Stimulated activated naive B cell treated with anti-CD40 and anti-IgM and Interleukin-4, amounts not matched to agents 10 μg/mL and 1 μg/mL and 100 μg/mL, for 72 hours (primary cell): ENCODE results near the gene GPR132.

Experiments
- ATAC-seq, 2 donors: fragments of 150-1000 bp; cut with Tn5 transposase; replicated peaks; 2 replicates each; pipeline ENCODE4 v1.10.0; 2021; ENCODE audit warnings: moderate library complexity in 1 of 2
- DNase-seq: peaks from one replicate; pipeline ENCODE4 v3.0.0; 2021
- H3K27ac Mint-ChIP-seq: one replicate; pipeline ENCODE4 v1.8.0; 2022; ENCODE audit warnings: mild to moderate bottlenecking, mixed read lengths
- H3K27me3 Mint-ChIP-seq, 2 donors: one replicate each; pipeline ENCODE4 v1.8.0; 2022; ENCODE audit warnings: mixed read lengths in 2 of 2
- H3K36me3 Mint-ChIP-seq, 2 donors: one replicate each; pipeline ENCODE4 v1.8.0; 2022; ENCODE audit warnings: mixed read lengths in 2 of 2, mild to moderate bottlenecking in 1 of 2
- H3K4me1 Mint-ChIP-seq, 2 donors: one replicate each; pipeline ENCODE4 v1.8.0; 2022; ENCODE audit warnings: mixed read lengths in 2 of 2, mild to moderate bottlenecking in 1 of 2
- H3K4me3 Mint-ChIP-seq, 2 donors: one replicate each; pipeline ENCODE4 v1.8.0; 2022; ENCODE audit warnings: mild to moderate bottlenecking in 2 of 2, mixed read lengths in 2 of 2, moderate library complexity in 1 of 2
- H3K9me3 Mint-ChIP-seq, 2 donors: one replicate each; pipeline ENCODE4 v1.8.0; 2022; ENCODE audit warnings: mixed read lengths in 2 of 2, mild to moderate bottlenecking in 1 of 2

GPR132 gene

DNA sequence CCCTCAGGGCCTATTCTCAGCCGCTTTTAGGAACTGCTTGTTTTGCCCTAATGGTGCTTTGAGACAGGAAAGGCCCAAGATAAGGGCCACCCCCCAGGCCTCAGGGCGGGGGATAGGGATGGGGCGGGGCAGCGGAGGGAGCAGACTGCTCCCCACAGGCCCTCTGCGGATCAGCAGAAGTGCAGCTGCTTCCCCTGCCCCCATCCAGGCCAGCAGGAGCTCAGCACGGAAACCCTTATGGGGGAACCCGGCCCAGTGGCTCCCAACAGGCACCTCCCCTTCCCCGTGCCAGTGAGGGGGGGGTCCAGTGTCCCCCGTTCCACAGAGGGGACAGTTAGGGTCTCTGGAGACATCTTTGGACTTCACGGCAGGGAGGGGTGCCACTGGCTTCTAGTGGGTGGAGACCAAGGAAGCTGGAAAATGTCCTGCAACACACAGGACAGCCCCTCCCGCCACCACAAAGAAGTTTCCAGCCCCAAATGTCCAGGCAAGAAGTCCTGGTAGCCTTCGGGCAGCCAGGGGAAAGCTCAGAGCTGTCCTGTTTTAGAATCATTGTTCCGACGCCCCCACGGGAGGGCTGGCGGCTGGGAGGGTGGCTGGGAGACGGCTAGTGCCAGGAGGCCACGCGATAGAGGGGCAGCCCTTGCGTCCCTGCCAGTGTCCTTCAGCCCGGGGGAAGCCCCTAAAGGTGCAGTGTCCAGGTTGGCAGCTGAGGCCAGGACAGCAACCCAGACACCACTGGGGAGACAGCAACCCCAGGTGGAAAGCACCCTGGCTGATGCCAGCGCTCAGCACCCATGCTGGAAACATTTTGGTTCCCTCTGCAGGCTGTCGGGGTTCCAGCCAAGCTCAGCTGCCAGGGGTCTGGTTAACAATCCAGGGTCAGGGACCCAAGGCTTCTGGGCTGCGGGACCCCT lies 10.4 kb upstream of the GPR132 start:
- peak; percentile 78 to 84 for ATAC-seq
- peak overlapping the region; percentile 39 to 56 for H3K4me3 Mint-ChIP-seq
- H3K27me3 Mint-ChIP-seq, result no peaks in the 10 kb centered on the region
- H3K27ac Mint-ChIP-seq, result peak overlapping the region; percentile 87
- H3K36me3 Mint-ChIP-seq, result no peaks in the 10 kb centered on the region
- peak; percentile 70 for DNase-seq
- H3K4me1 Mint-ChIP-seq, result peaks cover 39 to 57% of the 10 kb centered on the region in 2 donors
- H3K9me3 Mint-ChIP-seq, result no peaks in the 10 kb centered on the region

DNA sequence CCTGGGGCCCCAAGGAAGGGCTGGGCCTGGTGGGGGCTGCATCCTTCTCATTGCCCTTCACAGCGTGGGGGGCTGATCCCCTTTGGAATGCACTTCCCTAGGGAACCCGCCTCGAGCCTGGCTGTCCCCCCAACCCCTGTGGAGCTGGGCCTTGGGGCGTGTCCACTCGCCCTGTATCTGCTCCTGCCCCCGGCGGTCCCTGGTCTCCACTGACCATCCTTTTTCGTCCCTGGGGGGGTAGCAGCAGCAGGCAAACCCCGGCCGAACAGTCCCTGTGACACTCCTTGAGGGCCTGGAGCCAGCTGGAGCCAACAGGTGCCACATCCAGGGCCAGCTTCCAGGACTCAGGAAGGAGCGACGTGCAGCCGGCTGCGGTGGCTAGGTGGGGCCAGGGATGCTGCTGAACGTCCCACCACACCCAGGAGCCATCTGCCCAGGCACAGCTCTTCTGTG lies 9.4 kb upstream of the GPR132 start:
- ATAC-seq (no peak), DNase-seq (no peak)
- H3K27ac Mint-ChIP-seq, result peak overlapping the region; percentile 14
- H3K4me3 Mint-ChIP-seq, result no peak overlapping the region
- peaks cover 49 to 67% of the 10 kb centered on the region in 2 donors for H3K4me1 Mint-ChIP-seq
- H3K27me3 Mint-ChIP-seq, result no peaks in the 10 kb centered on the region
- H3K36me3 Mint-ChIP-seq, result peaks cover 0 to 2% of the 10 kb centered on the region in 2 donors
- no peaks in the 10 kb centered on the region for H3K9me3 Mint-ChIP-seq

DNA sequence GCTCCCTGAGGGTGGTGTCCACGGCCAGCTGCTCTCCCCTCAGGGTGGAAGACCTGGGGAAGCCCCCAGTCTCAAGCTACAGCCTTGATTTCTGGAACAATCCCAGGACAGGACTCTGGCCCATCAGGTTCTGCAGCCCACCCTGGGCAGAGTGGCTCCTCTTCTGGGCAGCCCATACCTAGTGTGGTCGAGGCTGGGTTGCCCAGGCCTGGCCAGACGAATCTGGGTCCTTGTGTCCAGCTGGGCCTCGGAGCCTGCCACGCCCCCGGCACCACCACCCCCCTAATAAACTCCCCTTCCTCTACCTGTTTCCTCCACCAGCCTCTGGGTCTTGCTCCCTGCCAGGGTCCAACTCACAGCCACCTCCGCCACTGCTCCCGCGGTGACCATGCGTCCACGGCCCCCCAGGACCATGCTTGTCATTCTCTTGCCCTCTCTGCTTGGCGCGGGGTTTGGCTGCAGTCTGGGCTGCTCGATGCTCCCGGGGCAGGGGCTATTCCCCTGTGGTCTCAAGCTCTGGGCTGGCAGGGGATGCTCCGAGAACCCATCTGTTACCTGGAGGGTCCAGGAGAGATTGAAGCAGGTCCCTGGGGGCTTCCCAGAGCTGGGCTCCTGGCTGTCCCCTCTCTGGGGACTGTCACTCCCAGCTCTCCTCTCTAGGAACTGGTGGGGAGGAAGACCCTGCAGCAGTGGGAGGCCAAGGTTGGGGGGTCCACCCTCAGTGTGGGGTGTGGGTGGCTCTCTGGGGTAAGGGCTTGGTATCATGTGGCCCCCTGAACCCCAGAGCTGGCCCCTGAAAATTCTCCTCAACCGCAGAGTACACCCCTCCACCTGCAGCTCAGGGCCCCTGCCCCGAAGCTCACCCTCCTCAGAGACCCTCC lies 8.7 kb upstream of the GPR132 start:
- ATAC-seq (no peak), DNase-seq (no peak)
- Mint-ChIP-seq H3K27me3 (no peaks in the 10 kb centered on the region), H3K9me3 (peaks cover 0 to under 1% of the 10 kb centered on the region in 2 donors), H3K36me3 (peaks cover under 1 to 5% of the 10 kb centered on the region in 2 donors), H3K4me1 (peaks cover 52 to 74% of the 10 kb centered on the region in 2 donors), H3K4me3 (no peak overlapping the region), H3K27ac (peak overlapping the region; percentile 74)

DNA sequence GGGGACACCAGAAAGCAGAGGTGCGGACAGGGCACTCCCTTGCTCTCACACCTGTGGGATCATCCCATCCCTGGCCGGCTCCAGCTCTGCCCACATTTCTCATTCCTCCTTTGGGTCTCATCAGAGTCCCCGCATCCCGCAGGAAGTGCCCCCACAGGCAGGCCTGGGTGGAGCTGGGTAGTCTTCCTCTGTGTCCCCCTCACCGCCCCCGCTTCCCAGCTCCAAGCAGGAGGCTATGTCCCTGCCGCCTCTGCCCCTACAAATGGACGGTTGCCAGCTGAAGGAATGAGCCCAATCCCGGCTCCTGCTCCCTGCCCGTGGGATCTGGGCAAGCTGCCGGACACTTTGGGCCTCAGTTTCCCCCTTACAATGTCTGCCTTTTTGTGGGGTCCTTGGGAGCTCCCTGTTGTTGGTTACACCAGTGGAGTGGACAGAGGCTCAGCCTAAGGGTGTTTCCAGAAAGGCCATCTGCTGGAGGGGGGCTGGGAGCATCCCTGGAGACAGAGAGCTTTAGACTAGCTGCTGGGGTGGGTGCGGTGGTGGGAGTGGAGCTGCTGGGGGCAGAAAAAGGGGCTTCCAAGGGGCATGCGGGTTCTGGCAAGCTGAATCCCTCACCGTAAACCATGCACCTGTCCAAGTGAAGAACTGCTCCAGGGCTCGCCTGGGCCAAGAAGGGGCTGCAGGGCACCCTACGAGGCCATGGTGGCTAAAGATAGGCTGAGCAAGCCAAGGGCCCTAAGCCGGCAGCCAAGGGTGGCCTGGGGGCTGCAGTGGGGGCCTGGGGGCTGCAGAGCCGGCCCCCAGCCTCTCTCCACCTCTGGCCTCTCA lies 7.9 kb upstream of the GPR132 start:
- Mint-ChIP-seq H3K36me3 (peaks cover 2 to 7% of the 10 kb centered on the region in 2 donors), H3K27ac (peak overlapping the region; percentile 51), H3K4me1 (peaks cover 55 to 82% of the 10 kb centered on the region in 2 donors), H3K27me3 (no peaks in the 10 kb centered on the region), H3K9me3 (peaks cover 0 to 2% of the 10 kb centered on the region in 2 donors), H3K4me3 (no peak overlapping the region)
- DNase-seq (no peak), ATAC-seq (no peak)

DNA sequence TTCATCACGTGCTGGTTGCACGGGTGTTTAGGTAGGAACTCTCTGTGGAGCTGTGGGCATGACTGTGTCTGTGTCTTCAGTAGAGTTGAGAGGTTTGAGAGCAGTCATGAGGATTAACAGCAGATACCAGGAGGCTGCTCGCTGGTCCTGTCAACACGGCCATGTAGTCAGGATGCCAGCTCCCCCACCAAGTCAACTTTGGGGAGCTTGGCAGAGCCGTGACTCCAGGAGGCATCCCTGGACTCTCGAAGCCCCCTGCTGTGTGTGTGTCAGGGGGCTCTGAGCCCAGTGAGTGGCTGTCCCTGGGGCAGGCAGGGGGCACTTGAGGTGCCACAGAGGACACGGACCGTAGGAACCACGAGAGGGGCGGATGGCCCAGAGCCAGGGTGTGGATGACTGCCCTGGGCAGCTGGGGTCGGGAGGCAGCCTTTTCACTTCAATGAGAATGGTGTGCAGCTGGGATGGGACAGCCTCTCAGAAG lies 7.2 kb upstream of the GPR132 start:
- H3K9me3 Mint-ChIP-seq, result peaks cover 0 to 2% of the 10 kb centered on the region in 2 donors
- no peak for ATAC-seq
- no peak for DNase-seq
- peaks cover 57 to 87% of the 10 kb centered on the region in 2 donors for H3K4me1 Mint-ChIP-seq
- H3K4me3 Mint-ChIP-seq, result no peak overlapping the region
- peak overlapping the region; percentile 51 for H3K27ac Mint-ChIP-seq
- H3K27me3 Mint-ChIP-seq, result no peaks in the 10 kb centered on the region
- H3K36me3 Mint-ChIP-seq, result peaks cover 2 to 7% of the 10 kb centered on the region in 2 donors

DNA sequence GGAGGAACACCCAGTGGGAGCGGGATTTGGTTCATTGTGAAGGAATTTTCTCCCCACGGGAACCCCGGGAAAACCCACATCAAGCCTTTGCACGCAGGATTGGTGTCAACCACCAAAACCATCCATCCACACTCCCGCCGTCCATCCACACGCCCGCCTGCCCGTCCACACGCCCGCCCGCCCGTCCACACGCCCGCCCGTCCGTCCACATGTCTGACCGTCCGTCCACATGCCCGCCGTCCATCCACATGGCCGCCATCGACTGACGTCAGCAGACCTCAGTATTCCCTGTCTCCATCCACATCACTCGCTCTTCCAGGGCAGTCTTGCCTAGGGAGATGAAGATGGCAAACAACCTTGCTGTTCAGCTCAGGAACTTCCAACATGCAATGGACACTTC lies 6.7 kb upstream of the GPR132 start:
- no peaks in the 10 kb centered on the region for H3K27me3 Mint-ChIP-seq
- no peak overlapping the region for H3K4me3 Mint-ChIP-seq

DNA sequence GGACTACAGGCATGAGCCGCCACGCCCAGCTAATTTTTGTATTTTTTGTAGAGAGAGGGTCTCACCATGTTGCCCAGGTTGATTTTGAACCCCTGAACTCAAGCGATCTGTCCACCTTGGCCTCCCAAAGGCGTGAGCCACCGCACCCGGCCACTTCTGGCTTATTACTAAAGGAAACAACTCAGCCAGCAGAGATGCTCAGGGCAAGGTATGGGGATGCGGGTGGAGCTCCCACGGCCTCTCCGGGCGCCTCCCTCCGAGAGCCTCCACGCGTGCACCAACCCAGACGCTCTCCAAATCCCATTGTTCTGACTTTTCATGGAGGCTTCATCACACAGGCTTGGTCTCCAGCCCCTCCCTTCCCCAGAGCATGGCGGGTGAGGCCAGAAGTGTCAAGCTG lies 6.1 kb upstream of the GPR132 start:
- Mint-ChIP-seq H3K4me1 (peaks cover 60 to 87% of the 10 kb centered on the region in 2 donors), H3K36me3 (peaks cover 2 to 7% of the 10 kb centered on the region in 2 donors), H3K27ac (peak overlapping the region; percentile 87), H3K4me3 (peak overlapping the region in 1 of 2 donors; percentile 50), H3K9me3 (peaks cover 0 to 2% of the 10 kb centered on the region in 2 donors), H3K27me3 (no peaks in the 10 kb centered on the region)
- DNase-seq (no peak), ATAC-seq (no peak)

More for the DNA sequence above, 6.7 kb upstream of the GPR132 start:
- DNase-seq (no peak), ATAC-seq (no peak)
- H3K36me3 Mint-ChIP-seq, result peaks cover 2 to 7% of the 10 kb centered on the region in 2 donors
- H3K27ac Mint-ChIP-seq, result peak overlapping the region; percentile 51
- peaks cover 58 to 87% of the 10 kb centered on the region in 2 donors for H3K4me1 Mint-ChIP-seq
- peaks cover 0 to 2% of the 10 kb centered on the region in 2 donors for H3K9me3 Mint-ChIP-seq

DNA sequence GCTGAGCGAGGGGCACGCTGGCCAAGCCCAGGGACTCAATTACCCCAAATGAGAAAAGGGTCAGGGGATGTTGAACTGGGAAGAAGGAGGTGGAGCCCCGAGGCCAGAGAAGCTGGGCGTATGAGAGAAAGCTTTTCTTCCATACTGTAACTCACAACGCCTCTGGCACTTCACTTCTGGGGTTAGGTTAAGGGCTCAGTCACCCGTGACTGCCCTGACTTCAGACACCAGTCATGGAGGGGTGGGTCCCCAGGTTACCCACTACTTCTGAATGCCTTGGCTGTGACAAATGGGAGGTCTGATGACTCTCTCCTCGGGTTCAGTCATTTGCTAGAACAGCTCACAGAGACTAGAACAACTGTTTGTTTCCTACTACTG lies 5.5 kb upstream of the GPR132 start:
- peak; percentile 72 for DNase-seq
- peaks cover 0 to 2% of the 10 kb centered on the region in 2 donors for H3K9me3 Mint-ChIP-seq
- H3K36me3 Mint-ChIP-seq, result peaks cover 2 to 7% of the 10 kb centered on the region in 2 donors
- H3K27ac Mint-ChIP-seq, result peak overlapping the region; percentile 99
- H3K4me1 Mint-ChIP-seq, result peaks cover 61 to 87% of the 10 kb centered on the region in 2 donors
- H3K4me3 Mint-ChIP-seq, result peak overlapping the region; percentile 61 to 74
- H3K27me3 Mint-ChIP-seq, result no peaks in the 10 kb centered on the region
- peak; percentile 55 to 61 for ATAC-seq

DNA sequence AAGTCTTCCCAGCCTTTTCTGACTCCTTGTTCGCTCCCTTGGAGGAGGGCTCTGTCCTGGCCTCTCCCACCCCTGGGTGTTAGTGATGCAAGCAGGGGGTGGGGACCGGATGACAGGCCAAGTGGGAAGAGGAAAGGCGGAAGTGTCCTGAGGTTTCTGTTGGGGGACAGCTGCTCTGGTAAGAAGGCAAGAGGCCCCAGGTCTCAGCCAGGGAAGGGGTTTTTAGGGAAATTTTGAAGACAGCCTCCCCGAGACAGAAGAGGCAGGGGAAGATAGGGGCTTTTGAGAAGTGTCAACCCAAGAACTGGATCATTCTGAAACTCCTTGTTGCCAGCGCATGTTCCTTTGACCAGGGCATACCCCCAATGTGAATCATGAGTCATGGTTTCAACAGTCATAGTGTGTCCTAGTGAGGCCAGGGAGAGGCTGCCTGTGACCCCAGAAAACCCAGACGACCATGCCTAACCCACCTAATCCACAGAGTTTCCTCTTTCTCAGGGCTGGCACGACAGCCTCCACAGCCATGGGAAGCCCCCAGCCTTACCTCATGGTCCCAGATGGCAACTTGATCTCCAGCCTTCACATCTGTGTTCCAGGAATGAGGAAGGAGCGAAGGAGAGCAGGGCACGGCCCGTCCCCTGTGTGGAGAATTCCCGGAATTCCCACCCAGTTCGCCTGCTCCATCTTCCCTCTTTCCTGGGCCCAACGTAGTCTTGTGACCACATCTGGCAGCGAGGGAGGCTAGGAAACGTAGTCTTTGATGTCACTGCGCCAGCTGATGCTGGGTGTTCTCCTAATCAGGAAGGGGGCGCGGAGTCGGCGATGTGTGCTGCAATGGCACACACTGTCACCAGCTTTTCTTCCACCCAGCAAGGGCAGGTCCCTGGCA lies 4.9 kb upstream of the GPR132 start:
- Mint-ChIP-seq H3K27ac (peak overlapping the region; percentile 99), H3K36me3 (peaks cover 3 to 10% of the 10 kb centered on the region in 2 donors), H3K4me3 (peak overlapping the region; percentile 61 to 74), H3K4me1 (peaks cover 57 to 87% of the 10 kb centered on the region in 2 donors), H3K9me3 (peaks cover 0 to 2% of the 10 kb centered on the region in 2 donors), H3K27me3 (no peaks in the 10 kb centered on the region)
- DNase-seq, result peak; percentile 87
- peak; percentile 69 to 73 for ATAC-seq

DNA sequence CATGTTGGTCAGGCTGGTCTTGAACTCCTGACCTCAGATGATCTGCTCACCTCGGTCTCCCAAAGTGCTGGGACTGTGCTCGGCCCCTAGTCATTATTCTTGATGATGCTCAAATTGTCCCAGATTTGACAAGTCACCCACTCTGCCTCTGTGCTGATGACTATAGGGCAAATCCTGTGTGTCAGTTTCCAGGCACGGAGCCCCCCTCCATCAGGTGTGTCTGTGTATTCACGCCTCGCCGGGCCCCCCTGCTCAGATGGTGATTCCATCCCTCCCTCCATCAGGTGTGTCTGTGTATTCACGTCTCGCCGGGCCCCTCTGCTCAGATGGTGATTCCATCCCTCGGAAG lies 4.3 kb upstream of the GPR132 start:
- H3K27me3 Mint-ChIP-seq, result no peaks in the 10 kb centered on the region
- peak overlapping the region; percentile 99 for H3K27ac Mint-ChIP-seq
- peaks cover 8 to 16% of the 10 kb centered on the region in 2 donors for H3K36me3 Mint-ChIP-seq
- H3K9me3 Mint-ChIP-seq, result peaks cover 0 to 3% of the 10 kb centered on the region in 2 donors
- H3K4me3 Mint-ChIP-seq, result peak overlapping the region; percentile 17 to 61
- ATAC-seq (no peak), DNase-seq (no peak)
- H3K4me1 Mint-ChIP-seq, result peaks cover 56 to 90% of the 10 kb centered on the region in 2 donors

DNA sequence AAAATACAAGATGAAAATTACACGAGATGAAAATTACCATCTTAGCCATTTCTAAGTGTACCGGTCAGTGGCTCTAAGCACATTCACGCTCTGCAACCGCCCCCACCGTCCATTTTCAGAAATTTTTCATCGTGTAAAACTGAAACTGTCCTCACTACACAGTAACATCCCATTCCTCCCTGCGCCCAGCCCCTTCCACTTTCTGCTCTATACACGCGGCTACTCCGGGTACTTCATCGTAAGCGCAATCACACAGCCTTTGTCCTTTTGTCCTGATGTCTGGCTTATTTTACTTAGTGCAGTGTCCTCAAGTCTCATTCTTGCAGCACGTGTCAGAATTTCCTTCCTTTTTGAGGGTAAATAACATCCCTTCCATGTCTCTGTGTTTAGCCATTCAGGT lies 3.6 kb upstream of the GPR132 start:
- DNase-seq, result no peak
- peaks cover 13 to 22% of the 10 kb centered on the region in 2 donors for H3K36me3 Mint-ChIP-seq
- H3K4me3 Mint-ChIP-seq, result no peak overlapping the region

DNA sequence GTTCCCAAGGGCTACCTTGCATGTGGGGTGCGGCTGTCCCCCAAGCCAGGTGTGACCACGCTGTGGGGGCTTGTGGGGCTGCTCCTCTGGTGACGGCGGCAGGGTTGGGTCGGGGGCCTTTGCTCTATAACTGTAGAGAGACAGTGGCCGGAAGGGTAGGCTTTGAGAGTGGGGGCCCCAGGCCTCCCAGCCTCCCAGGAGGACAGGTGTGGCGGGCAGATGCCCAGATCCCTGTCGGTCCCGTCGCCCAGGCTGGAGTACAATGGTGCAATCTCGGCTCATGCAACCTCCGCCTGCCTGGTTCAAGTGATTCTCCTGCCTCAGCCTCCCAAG lies 2.7 kb upstream of the GPR132 start:
- ATAC-seq, result no peak
- peaks cover 56 to 97% of the 10 kb centered on the region in 2 donors for H3K4me1 Mint-ChIP-seq
- H3K36me3 Mint-ChIP-seq, result peaks cover 14 to 30% of the 10 kb centered on the region in 2 donors
- no peaks in the 10 kb centered on the region for H3K27me3 Mint-ChIP-seq
- no peak for DNase-seq
- H3K4me3 Mint-ChIP-seq, result no peak overlapping the region
- peaks cover 0 to 4% of the 10 kb centered on the region in 2 donors for H3K9me3 Mint-ChIP-seq
- H3K27ac Mint-ChIP-seq, result no peak overlapping the region

More for the DNA sequence above, 3.6 kb upstream of the GPR132 start:
- H3K4me1 Mint-ChIP-seq, result peaks cover 57 to 91% of the 10 kb centered on the region in 2 donors
- H3K27ac Mint-ChIP-seq, result peak overlapping the region; percentile 48
- no peaks in the 10 kb centered on the region for H3K27me3 Mint-ChIP-seq
- no peak for ATAC-seq
- peaks cover 0 to 4% of the 10 kb centered on the region in 2 donors for H3K9me3 Mint-ChIP-seq
